Measurements from ENCODE around the gene KIAA1328.

The KIAA1328 gene

GRCh38 chr18:36974686-36975085, 145.8 kb downstream of the KIAA1328 start:
- DNase-seq = no peak

DNA sequence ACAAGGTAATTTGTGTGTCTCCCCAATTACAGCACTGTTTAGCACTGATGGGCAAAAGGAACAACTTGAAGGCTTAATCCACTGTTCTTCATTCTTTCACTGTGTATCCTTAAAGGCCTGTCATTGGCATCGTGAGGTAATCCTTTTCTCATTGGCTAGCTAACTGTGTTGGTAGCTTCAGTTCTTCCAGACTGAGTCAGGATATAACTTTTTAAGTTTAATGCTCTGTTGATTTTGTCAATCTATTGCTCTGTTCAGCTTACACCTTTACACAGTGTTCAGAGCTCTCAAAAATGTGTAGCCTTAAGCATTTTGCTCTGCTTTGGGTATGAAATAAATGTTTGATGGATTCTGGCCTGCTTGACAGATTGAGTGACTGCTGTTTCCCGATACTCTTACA, 148.2 kb downstream of the KIAA1328 start:
- no peak for DNase-seq

DNA sequence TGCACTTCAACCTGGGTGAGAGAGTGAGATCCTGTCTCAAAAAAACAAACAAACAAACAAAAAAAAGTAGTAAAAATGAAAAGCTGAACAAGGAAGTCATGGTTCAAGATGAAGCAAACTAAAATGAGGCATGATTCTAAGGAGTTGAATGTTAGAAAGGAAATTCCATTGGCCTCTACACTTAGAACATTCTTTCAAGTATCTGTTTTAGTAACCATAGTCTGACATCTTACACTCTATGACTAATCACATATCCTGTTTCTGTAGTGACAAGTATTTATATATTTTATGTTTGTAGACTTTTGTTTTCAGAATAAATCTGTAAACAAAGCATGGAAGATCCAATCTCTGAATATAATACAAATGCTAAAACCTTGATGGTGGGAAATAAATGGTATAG, 164.1 kb downstream of the KIAA1328 start:
- no peak for DNase-seq

- no peak for DNase-seq
Observed at GRCh38 chr18:37006742-37007141, 177.8 kb downstream of the KIAA1328 start.

GRCh38 chr18:37012452-37012851, 183.5 kb downstream of the KIAA1328 start:
- DNase-seq = no peak

DNA sequence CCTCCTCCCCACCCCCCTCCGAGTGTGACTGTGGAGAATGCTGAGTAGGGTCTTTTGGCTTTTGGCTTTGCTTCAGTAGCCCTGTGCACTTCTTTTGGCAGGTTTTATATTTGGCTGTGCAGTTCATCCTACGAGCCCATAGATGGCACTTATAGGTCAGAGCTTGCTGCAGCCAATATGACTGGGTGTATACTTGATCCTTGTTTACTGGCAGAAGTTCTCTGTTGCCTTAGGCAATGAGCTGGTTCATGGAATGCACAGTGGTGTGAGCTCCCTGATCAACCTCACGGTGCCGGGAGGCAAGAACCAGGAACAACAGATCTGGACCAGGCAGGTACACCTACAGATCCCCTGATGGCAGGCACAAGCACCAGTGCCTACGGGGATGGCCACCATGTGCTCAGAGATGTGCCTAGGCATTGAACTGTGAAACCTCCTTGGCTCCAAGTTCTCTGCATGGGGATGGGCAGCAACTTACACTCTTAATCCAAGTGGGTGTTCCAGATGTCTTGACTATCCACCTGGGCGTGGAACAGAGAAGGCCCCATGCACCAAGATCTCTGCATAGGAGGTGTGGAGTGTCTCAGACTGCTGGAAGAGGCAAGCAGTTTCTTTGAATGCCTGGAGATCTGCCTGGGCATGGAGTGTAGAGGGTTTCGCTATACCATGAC, 190.4 kb downstream of the KIAA1328 start:
- no peak for DNase-seq

GRCh38 chr18:37033419-37033818, 204.5 kb downstream of the KIAA1328 start:
- DNase-seq = no peak

DNA sequence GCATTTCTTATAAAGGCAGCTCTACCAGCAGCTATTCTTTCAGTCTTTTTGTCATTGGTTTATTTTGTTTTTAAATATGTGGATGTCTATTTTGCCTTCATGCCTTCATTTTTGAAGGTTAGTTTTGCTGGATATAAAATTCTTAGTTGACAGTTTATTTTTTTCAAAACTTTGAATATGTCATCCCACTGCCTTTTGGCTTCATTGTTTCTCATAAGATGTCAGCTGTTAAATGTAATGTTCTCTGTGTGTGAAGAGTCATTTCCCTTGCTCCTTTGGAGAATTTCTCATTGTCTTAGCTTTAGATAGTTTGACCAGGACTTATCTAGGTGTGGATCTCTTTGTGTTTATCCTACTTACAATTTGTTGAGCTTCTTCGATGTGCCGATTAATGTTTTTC, 213.5 kb downstream of the KIAA1328 start:
- DNase-seq = no peak

GRCh38 chr18:37055137-37055802, 226.3 kb downstream of the KIAA1328 start:
- DNase-seq = no peak

DNA sequence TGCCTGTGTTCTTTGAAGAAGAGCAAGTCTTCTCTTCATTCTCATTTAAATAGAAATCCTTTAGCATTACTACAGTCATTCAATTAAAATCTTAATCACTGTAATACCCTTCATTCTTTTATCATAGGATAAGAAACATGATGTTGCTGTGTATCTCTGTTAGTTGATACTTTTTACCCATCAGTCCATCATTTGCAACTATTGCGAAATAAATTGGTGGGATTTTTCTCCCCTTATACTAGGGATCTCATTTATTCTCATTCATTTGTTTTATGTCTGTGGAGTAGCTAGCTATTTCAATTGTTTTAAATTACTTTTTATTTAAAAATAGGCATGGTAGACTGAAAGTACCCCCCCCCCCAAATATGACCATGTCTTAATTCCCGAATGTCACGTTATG, 235.3 kb downstream of the KIAA1328 start:
- DNase-seq = no peak

DNA sequence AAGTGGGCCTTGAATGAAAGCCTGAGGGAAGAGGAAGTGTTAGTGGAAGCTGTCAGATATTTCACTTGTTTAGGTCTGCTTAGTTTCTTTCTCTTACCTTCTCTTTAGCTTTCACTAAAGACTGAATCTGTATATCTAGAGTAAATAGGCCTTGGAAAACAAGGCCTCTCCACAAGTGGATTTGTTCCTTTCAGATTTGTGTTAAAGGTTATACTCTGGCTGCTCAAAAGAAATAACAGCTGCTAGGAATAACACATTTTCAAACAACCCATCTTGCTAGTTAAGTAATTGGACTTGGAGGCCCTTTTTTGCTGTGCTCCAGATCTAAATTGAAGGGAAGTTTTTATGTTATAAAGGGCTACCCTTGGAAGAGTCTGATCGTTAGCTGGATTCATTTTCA, 236.3 kb downstream of the KIAA1328 start:
- DNase-seq = no peak

- no peak for DNase-seq
Observed at GRCh38 chr18:37084912-37085311, 256.0 kb downstream of the KIAA1328 start.

DNA sequence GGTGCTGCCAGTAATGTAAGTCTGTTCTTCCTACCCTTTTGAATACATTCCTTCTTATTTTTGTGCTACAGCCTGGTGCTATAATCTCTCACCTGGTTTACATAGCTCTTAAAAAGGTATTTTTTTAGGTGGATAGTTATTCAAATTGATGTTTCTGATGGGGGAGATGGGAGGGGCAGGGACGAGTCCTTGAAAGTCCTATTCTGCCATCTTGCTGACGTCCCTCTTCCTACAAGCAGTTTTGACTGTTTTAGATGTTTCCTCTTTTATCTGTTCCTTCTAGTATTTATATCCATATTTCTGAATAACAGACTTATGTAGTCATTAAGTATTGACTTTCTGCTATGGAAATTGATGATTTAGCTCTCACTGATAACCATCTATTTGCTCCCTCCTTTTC, 256.4 kb downstream of the KIAA1328 start:
- DNase-seq = no peak

DNA sequence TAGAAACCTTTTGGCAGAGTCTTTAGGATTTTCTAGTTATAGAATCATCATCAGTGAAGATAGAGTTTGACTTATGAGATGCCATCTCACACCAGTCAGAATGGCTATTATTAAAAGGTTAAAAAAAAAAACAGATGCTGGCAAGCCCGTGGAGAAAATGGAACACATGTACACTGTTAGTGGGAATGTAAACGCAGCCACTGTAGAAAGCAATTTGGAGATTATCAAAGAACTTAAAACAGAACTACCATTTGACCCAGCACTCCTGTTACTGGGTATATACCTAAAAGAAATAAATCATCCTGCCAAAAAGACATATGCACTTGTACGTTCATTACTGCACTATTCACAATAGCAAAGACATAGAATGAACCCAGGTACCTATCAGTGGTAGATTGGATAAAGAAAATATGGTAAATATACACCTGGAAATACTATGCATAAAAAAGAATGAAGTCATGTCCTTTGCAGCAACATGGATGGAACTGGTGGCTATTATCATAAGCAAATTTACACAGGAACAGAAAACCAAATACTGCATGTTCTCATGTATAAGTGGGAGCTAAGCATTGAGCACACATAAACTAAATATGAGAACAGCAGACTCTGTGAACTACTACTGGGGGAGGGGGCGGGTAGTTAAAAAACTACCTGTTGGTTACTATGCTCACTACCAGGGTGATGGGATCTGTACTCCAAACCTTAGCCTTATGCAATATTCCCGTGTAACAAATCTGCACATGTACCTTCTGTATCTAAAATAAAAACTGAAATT, 279.0 kb downstream of the KIAA1328 start:
- DNase-seq = no peak

- DNase-seq = no peak
Observed at GRCh38 chr18:37122877-37123276, 293.9 kb downstream of the KIAA1328 start.

DNA sequence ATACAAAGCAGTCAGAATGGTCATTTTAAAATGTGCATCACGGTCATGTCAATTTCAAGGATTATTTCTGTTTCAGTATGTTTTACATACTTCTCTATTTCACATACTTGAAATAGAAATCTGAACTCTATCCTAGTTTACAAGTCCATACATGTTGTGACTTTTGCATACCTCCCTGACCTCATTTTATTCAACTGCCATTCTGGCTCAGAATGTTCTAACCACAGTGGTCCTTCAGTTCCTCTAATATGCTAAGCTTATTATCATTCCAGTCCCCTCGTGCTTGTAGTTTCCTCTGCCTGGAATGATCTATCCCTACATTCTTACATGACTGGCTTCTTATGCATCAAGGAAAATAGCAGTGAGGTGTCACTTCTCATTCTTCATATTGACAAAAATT, 295.6 kb downstream of the KIAA1328 start:
- DNase-seq = no peak

- DNase-seq = no peak
Observed at GRCh38 chr18:37135177-37135576, 306.2 kb downstream of the KIAA1328 start.

- no peak for DNase-seq
Observed at GRCh38 chr18:37138456-37138855, 309.5 kb downstream of the KIAA1328 start.

DNA sequence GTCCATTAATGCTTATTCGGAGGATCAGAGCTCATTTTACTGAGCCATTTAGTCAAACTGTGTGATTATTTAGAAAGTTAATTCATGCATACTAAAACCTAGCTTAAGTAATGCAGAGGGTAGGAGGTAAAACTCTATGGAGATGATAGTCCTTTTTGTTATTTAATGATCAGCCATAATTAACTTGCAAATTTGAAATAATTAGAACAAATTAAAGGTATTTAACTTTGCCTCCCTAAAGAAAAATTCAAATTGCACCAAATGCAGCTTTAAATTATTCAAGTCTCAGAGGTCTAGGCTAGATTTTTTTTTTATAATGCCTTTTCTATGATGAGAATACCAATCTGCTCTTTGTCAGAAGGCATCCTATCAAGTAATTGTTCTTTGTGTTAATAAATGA, 310.9 kb downstream of the KIAA1328 start:
- no peak for DNase-seq

DNA sequence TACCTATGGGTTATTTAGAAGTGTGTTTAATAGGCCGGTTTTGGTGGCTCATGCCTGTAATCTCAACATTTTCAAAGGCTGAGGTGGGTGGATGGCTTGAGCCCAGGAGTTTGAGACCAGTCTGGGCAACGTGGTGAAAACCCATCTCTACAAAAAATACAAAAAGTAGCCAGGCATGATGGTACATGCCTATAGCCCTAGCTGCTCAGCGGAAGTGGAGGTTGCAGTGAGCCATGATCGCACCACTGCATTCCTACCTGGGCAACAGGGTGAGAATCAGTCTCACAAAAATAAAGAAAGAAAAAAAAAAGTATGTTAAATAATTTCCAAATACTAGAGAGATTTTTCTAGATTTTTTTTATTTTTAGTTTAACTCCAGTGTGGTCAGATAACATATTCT, 316.0 kb downstream of the KIAA1328 start:
- no peak for DNase-seq

DNA sequence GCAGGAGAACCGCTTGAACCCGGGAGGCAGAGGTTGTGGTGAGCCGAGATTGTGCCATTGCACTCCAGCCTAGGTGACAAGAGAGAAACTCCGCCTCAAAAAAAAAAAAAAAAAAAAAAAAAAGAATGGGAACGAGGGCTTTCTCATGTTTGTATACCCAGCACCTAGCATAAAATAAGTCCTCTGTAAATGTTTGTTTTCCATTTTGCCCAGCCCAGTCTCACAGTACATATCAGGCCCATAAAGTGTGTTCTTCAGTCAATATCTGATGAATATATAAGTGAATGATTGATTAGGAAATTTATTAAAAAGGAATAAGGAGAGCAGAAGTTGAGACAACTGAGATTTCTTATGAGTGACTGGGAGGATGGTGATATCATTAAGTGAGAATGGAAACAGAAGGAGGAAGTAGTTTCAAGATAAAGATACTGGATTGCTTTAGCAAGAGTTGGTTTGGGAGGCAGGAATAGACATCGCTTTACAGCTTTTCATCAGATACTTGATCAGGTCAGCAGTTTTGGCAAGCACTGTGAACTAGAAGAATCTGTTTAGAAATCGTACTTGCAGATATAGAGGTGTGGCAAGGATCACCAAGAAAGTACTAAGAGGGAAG, 327.5 kb downstream of the KIAA1328 start:
- no peak for DNase-seq

- DNase-seq = no peak
Observed at GRCh38 chr18:37160038-37160820, 331.3 kb downstream of the KIAA1328 start.

GRCh38 chr18:37161491-37161890, 332.6 kb downstream of the KIAA1328 start:
- no peak for DNase-seq

Data from stimulated activated naive CD4-positive, alpha-beta T cell treated with Interleukin-2 at 50 U/mL for 16 hours (primary cell).